Thoracic aorta (tissue), 2 donors: ENCODE results near the gene ZRANB3. TPM values are rescaled to one million over a fixed set of nuclear protein-coding genes. Genes with fewer than 3 reads are reported as not detected.

Source experiments
- ATAC-seq: fragments of 150-250 bp; one replicate; pipeline ENCODE4 v1.8.0; 2017; ENCODE audit warnings: low read depth; ENCODE audit not compliant: insufficient number of reproducible peaks, low FRiP score
- DNase-seq: peaks from one replicate; pipeline ENCODE4 v3.0.0-alpha.2; 2020; ENCODE audit warnings: low spot score
- H3K27ac ChIP-seq, 2 donors: fragments of 200-600 bp; sonication (generic); 1 replicate in 1 of 2; 2 replicates in 1 of 2; pipeline ENCODE4 v1.5.1; 2016; ENCODE audit warnings: mild to moderate bottlenecking in 2 of 2, moderate library complexity in 2 of 2
- H3K27me3 ChIP-seq: fragments of 200-600 bp; sonication (generic); replicated peaks from 2 replicates; pipeline ENCODE4 v1.6.0; 2016; ENCODE audit warnings: mild to moderate bottlenecking; ENCODE audit not compliant: insufficient read depth
- H3K36me3 ChIP-seq: fragments of 200-600 bp; sonication (generic); one replicate; pipeline ENCODE4 v1.5.1; 2016
- H3K4me1 ChIP-seq, 2 donors: fragments of 200-600 bp; sonication (generic); 1 replicate in 1 of 2; 2 replicates in 1 of 2; pipeline versions ENCODE4 v1.5.1 to v1.6.0; 2016; ENCODE audit warnings: low read depth in 2 of 2, mild to moderate bottlenecking in 1 of 2; ENCODE audit not compliant: control insufficient read depth in 1 of 2
- H3K4me3 ChIP-seq: fragments of 200-600 bp; sonication (generic); 2 replicates; pipeline ENCODE4 v1.5.1; 2016; ENCODE audit warnings: mild to moderate bottlenecking
- H3K9me3 ChIP-seq: fragments of 200-600 bp; sonication (generic); 2 replicates; pipeline ENCODE4 v1.5.1; 2016
- total RNA-seq, 2 donors: library from RNA; depleted of rRNA; stranded (reverse); fragments of >200 nt; gene quantifications; one replicate each; pipeline versions ENCODE4 v1.1.0 to v1.2.3, GENCODE V29; 2016
- TF ChIP-seq, protein P1 (sequence below): fragments of 200-600 bp; sonication (generic); IDR thresholded peaks from one replicate; pipeline ENCODE4 v1.5.1; 2019; ENCODE audit warnings: antibody characterized with exemption

The ZRANB3 gene
- total RNA-seq, 2 donors from 2014 or later, result 3.2 to 4.2 TPM

- TF ChIP-seq, protein P1, sequence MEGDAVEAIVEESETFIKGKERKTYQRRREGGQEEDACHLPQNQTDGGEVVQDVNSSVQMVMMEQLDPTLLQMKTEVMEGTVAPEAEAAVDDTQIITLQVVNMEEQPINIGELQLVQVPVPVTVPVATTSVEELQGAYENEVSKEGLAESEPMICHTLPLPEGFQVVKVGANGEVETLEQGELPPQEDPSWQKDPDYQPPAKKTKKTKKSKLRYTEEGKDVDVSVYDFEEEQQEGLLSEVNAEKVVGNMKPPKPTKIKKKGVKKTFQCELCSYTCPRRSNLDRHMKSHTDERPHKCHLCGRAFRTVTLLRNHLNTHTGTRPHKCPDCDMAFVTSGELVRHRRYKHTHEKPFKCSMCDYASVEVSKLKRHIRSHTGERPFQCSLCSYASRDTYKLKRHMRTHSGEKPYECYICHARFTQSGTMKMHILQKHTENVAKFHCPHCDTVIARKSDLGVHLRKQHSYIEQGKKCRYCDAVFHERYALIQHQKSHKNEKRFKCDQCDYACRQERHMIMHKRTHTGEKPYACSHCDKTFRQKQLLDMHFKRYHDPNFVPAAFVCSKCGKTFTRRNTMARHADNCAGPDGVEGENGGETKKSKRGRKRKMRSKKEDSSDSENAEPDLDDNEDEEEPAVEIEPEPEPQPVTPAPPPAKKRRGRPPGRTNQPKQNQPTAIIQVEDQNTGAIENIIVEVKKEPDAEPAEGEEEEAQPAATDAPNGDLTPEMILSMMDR, result no peak
- no peak for ATAC-seq
- no peaks in the 10 kb centered on the region for H3K9me3 ChIP-seq
- no peaks in the 10 kb centered on the region for H3K27me3 ChIP-seq
- no peak for DNase-seq
- peaks cover 14% of the 10 kb centered on the region for H3K36me3 ChIP-seq
- H3K4me3 ChIP-seq, result no peak overlapping the region
- H3K4me1 ChIP-seq, result no peaks in the 10 kb centered on the region
- no peak overlapping the region for H3K27ac ChIP-seq
Measured at GRCh38 chr2:135179689-135180088, 351.3 kb downstream of the ZRANB3 start.

- H3K36me3 ChIP-seq, result peaks cover 27% of the 10 kb centered on the region
- TF ChIP-seq, protein P1, result no peak
- ATAC-seq (no peak), DNase-seq (no peak)
- no peaks in the 10 kb centered on the region for H3K9me3 ChIP-seq
- H3K4me1 ChIP-seq, result no peaks in the 10 kb centered on the region
- no peak overlapping the region for H3K27ac ChIP-seq
- no peak overlapping the region for H3K4me3 ChIP-seq
- no peaks in the 10 kb centered on the region for H3K27me3 ChIP-seq
Measured at GRCh38 chr2:135175177-135175576, 355.8 kb downstream of the ZRANB3 start.

DNA sequence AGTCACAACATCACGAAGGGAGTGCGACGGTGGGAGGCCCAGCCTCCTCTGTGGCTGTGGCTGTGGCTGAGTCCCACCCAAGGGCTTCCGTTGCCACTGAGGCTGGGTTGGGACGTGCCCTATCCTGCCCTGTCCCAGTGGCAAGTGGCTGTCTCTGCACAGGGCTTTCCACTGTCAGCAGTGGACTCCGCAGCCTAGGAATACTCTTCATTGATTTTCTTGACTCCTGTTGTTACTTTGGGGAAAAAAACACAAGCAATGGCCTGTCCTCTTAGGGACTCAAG, 356.3 kb downstream of the ZRANB3 start:
- Histone ChIP-seq H3K27ac (no peak overlapping the region), H3K27me3 (no peaks in the 10 kb centered on the region), H3K9me3 (no peaks in the 10 kb centered on the region), H3K4me3 (no peak overlapping the region), H3K4me1 (no peaks in the 10 kb centered on the region), H3K36me3 (peaks cover 29% of the 10 kb centered on the region)
- TF ChIP-seq, protein P1, result no peak
- no peak for ATAC-seq
- no peak for DNase-seq

DNA sequence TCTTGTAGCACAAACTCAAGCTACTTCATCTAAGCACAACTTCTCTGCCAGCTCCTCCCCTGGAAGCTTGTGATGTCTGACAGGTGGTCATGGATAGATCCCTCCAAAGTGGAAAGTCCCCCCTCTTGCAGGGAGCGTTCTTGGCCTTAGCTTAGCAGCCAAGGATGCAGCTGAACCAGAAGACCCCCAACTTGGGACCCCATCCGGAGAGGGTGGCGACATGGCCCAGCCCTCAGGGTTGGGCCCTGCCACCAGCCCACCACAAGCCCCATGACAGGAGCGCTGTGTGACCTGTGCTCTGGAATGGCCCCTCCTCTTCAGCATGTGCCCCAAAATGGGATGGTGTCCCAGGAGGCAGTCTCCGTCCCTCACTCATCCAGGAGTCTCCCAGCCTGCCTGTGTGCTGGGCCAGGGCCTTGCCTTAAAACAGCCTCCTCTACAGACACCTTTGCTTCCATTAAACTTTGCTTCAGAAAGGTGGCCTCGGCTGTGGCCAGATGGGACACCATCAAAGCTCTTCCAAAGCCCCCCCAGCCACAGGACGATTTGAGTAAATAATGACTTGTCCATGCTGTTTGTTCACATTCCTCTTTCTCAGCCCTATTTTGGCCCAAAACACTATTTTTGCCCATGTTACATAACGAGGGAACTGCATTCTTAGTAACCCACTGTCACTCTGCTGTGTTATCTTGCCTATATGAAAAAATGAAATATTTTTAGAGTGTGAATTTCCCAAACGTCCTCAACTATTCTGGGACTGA, 356.8 kb downstream of the ZRANB3 start:
- no peak for ATAC-seq
- no peak for DNase-seq
- Histone ChIP-seq H3K27me3 (no peaks in the 10 kb centered on the region), H3K27ac (no peak overlapping the region), H3K4me3 (no peak overlapping the region), H3K9me3 (no peaks in the 10 kb centered on the region), H3K36me3 (peaks cover 31% of the 10 kb centered on the region), H3K4me1 (no peaks in the 10 kb centered on the region)
- TF ChIP-seq, protein P1, result no peak

DNA sequence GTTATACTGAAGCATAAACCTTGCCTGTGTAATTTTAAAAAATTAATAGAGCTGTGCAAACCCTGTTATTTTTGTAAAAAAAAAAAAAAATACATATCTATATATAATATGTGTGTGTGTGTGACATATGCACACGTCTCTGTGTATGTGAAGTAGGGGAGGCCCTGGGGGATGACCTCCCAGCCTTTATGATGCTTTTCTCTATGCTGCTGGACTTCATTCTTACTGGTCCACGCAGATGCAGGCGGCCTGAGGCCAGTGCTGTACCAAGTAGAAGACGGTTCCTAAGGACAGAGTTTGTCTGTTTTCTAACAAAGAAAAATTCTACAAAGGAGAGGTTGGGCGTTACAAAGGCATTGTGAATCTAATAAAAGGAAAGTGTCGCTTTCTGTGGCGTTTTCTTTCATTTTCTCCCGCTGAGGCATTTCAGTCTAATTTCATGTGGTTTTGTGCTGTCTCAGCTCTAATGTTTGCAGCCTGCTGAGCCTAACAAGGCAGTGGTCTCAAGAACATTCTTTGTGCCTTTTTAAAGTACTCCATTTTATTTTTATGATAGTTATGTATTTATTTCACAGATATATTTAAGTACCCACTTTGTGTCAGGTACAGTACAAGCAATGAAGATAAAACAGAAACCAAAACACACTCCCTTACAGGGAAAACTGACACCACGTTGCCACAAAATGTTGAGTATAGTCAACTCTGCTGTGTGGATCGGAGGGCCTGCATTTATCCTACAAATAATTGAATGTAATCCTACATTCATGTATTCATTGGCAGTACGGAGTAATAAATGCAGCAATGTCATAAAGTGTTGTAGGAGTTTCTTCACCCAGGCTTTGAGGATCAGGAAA, 360.9 kb downstream of the ZRANB3 start:
- H3K4me1 ChIP-seq, result no peaks in the 10 kb centered on the region
- H3K36me3 ChIP-seq, result peaks cover 36% of the 10 kb centered on the region
- no peaks in the 10 kb centered on the region for H3K27me3 ChIP-seq
- no peak for ATAC-seq
- H3K9me3 ChIP-seq, result no peaks in the 10 kb centered on the region
- no peak for DNase-seq
- TF ChIP-seq, protein P1, result no peak
- no peak overlapping the region for H3K4me3 ChIP-seq
- no peak overlapping the region for H3K27ac ChIP-seq
